ENCODE measurements around the gene CLCNKA.
"Not testable (repeated sequence)": the region's sequence is repeated elsewhere in the genome, so short reads cannot be mapped to it uniquely, and the experiment has no call there.

The CLCNKA gene

DNA sequence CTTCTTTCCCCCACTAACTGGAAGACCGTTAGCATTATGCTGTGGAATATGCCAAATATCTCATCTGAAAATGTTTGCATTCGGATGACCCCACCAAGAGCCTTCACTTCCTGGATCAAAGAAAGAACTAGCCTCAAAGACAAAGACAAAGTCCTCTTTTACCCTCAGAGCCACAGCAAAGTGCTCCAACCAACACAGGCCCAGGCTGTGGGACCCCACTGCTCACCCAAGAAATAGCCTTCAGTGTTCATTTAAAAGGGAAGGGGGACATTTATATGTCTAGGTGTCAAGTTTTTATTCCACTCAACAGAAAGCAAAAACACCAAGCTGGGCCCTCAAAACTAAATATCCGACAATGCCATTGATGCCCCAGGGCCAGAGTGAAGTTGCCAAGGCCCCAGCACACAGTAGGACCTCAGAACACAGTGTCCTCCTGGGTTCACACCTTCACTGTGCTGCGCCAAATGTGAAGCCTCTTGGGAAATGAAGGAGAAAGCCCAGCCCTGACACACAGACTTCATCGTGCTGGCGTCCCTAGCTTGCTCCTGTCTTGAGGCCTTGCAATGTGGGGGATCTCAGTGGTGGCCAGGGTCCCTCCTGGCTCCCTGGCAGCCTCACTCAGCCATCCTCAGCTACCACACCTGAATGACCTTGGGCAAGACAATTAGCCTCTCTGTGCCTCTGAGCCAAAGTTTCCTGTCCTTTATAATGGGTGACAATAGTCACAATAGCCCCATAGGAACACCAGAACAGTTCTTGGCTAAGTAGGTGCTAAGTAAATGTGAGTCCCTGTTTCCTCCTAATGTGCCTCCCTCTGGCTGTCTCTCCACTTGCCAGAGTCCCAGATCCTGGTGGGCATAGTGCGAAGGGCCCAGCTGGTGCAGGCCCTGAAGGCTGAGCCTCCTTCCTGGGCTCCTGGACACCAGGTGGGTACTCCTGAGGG is 33.0 kb downstream of the CLCNKA start:
- no peak overlapping the region for H3K4me3 ChIP-seq (ENCODE audit: low read depth, low read length)
- DNase-seq (ENCODE audit: low read depth): no peak
- TF ChIP-seq, protein P1, sequence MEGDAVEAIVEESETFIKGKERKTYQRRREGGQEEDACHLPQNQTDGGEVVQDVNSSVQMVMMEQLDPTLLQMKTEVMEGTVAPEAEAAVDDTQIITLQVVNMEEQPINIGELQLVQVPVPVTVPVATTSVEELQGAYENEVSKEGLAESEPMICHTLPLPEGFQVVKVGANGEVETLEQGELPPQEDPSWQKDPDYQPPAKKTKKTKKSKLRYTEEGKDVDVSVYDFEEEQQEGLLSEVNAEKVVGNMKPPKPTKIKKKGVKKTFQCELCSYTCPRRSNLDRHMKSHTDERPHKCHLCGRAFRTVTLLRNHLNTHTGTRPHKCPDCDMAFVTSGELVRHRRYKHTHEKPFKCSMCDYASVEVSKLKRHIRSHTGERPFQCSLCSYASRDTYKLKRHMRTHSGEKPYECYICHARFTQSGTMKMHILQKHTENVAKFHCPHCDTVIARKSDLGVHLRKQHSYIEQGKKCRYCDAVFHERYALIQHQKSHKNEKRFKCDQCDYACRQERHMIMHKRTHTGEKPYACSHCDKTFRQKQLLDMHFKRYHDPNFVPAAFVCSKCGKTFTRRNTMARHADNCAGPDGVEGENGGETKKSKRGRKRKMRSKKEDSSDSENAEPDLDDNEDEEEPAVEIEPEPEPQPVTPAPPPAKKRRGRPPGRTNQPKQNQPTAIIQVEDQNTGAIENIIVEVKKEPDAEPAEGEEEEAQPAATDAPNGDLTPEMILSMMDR (IDR thresholded peaks at IDR 0.05; ENCODE audit: low read depth, low read length, missing control alignments): no peak

DNA sequence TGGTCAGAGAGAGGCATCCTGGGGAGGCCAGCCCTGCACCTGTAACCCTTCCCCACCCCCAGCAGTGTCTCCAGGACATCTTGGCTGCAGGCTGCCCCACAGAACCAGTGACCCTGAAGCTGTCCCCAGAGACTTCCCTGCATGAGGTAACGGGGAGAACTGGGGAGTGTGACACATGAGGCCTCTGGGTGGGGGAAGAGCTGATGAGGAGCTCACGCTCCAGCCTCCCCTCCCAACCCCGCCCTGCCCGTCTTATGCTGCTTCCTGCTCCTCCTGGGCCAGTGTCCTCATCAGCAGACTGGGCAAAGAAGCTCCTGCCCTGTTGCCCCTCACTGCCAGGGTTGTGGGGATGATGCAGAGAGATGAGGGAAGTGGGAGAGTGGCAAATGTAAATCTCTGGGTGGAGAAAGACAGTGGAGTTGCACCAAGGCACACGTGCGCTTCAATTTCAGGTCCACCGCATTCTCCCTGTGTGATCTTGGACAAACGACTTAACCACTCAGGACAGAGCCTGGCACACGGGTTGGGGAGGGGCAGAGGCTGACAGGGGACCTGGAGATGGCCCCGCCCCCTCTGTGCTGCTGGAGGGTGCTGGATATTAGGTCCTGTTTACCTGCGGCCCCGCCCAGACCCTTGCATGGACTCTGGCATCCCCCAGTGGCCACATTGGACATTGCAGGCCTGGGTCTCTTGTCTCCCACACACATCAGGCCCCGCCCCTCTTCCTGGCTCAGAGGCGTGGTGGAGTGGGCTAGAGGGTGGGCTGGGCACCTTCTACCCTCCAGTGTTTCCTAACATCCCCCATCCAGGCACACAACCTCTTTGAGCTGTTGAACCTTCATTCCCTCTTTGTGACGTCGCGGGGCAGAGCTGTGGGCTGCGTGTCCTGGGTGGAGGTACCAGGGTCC is 34.0 kb downstream of the CLCNKA start:
- no peak overlapping the region for H3K4me3 ChIP-seq (ENCODE audit: low read depth, low read length)
- TF ChIP-seq, protein P1 (IDR thresholded peaks at IDR 0.05; ENCODE audit: low read depth, low read length, missing control alignments): peak; percentile 99
- peak; percentile 54 for DNase-seq (ENCODE audit: low read depth)

DNA sequence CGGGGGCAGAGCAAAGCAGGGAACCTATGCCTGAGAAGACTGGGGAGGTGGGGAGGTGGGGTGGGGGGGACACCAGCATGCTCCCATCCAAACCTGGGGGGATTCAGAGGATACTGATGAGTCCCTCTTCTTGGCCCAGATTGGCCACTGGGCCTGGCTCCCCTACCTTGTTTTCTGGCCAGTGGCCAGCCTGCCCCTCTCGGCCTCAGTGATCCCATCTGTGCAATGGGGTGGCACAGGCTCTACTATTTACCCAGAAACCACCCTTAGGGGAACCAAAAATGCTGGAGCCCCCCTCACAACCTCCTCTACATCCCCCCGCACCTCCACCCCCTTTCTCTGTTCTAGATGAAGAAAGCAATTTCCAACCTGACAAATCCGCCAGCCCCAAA is 34.7 kb downstream of the CLCNKA start:
- not testable (repeated sequence) for H3K4me3 ChIP-seq (ENCODE audit: low read depth, low read length); DNase-seq (ENCODE audit: low read depth)

DNA sequence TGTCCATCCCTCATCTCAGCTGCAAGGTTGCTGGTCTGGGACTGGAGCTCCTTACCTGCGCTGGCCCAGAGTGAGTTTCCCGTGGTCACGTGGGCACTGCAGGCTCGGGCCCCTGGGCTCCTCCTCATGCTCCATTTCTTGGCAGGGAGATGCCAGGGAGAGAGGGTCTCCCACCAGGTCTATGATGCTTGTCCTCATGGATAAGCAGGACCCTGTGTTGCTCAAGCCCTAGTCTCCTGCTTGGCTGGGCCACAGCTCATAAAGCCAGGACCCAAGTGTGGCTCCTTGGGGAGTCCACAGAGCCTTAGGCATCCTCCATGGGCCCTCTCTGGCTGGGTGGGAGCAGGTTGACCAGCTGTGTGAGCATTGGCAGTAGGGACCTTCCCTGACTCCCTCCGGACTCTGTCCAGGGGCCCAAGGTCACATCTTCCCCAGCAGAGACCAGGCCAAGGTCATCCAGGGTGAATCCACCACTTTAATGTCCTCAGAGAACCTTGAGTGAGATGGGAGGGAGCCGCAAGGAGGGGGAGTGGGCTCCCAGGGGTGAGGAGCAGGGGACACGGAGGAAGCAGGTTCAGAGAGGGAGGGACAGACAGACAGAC is 35.6 kb downstream of the CLCNKA start:
- not testable (repeated sequence) for H3K4me3 ChIP-seq (ENCODE audit: low read depth, low read length); DNase-seq (ENCODE audit: low read depth)

DNA sequence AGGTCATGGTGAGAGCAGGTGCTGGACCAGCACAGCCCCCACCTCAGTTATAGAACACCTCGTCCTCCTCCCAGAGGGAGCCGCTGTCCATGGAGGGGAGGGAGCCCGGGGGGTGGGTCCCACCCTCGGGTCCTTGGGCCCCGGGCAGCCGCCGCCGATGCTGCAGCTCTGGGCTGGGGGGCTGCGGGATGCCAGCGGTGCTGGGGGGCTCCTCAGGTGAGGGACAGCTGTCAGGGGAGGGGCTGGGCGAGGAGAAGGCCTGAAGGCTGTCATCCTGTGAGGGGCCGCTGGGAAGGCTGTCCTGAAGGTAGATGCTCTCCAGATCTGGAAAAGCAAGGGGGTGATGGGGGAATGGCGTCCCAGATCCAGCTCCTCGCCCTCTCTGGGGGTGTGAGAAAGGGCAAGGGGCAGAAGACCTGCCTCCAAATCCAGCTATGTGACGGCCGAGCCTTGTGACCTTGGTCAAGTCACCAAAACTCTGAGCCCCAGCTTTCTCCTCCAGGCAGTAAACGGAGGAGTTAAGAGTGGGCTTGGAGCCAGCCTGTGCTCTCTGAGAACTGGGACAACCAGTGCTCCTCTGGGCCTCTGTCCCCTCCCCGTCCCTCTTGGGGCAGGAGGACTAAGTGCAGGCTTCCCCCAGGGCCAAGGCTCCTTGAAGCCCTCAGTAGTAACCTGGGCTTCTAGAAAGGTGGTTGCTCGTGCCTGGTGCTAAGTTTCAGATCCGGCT is 36.7 kb downstream of the CLCNKA start:
- DNase-seq (ENCODE audit: low read depth); H3K4me3 ChIP-seq (ENCODE audit: low read depth, low read length): not testable (repeated sequence)

DNA sequence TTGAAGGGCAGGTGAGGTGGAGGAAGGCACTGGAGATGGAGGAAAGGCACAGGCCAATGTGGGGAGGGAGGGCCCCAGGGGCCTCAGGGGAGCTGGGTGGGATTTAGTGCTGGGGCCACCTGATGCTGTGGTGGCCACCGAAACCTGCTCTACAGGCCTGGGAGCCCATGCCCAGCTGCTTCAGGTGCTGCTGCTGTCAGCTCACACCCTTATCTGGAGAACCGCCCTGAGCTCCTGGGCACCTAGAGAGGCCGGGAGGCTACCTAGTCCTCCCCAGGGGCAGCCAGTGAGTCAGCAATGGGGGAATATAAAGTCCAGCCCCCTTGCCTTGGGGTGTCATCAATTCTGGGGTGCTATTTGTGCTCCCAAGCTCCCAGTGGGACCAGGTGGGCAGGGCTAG is 39.4 kb downstream of the CLCNKA start:
- DNase-seq (ENCODE audit: low read depth): no peak
- TF ChIP-seq, protein P1 (IDR thresholded peaks at IDR 0.05; ENCODE audit: low read depth, low read length, missing control alignments): no peak

GRCh38 chr1:16061989-16062686 is 40.3 kb downstream of the CLCNKA start:
- H3K4me3 ChIP-seq (ENCODE audit: low read depth, low read length); DNase-seq (ENCODE audit: low read depth): not testable (repeated sequence)

More for the DNA sequence above, 39.4 kb downstream of the CLCNKA start:
- no peak overlapping the region for H3K4me3 ChIP-seq (ENCODE audit: low read depth, low read length)

GRCh38 chr1:16062687-16063075 is 40.8 kb downstream of the CLCNKA start:
- not testable (repeated sequence) for H3K4me3 ChIP-seq (ENCODE audit: low read depth, low read length); DNase-seq (ENCODE audit: low read depth)

Data from GM12864 (cell line).